Measurements from ENCODE around the gene ELMO1. TPM values are rescaled to one million over a fixed set of nuclear protein-coding genes. Genes with fewer than 3 reads are reported as not detected.

The ELMO1 gene
- total RNA-seq, 2 experiments from 2014 or later: 72.8 to 75.3 TPM

GRCh38 chr7:37481722-37482288 lies 33.1 kb upstream of the ELMO1 start:
- ChIA-PET POLR2A (interaction anchor here (1.6 kb wide), 1 partner anchor 12 kb away, joined by 4 read pairs; no protein-coding TSS in a partner anchor), CTCF (interaction anchor here (6.4 kb wide), 1 partner anchor 14 kb away, joined by 27 read pairs; no protein-coding TSS in a partner anchor)
- intact Hi-C loops (cut with micrococcal nuclease): no loop called here
- DNase-seq: no peak
- TF ChIP-seq CTCF (IDR thresholded peaks at IDR 0.05): no peak
- Mint-ChIP-seq H3K4me1 (ENCODE audit: low read depth) (no peaks in the 10 kb centered on the region), H3K4me3 (no peak overlapping the region), H3K9me3 (peaks cover 2% of the 10 kb centered on the region), H3K27me3 (peaks cover 2% of the 10 kb centered on the region), H3K36me3 (ENCODE audit: low read depth) (no peaks in the 10 kb centered on the region), H3K27ac (no peak overlapping the region)
- ATAC-seq: no peak

GRCh38 chr7:37481154-37481553 lies 32.5 kb upstream of the ELMO1 start:
- Mint-ChIP-seq H3K27me3 (peaks cover 2% of the 10 kb centered on the region), H3K36me3 (ENCODE audit: low read depth) (no peaks in the 10 kb centered on the region), H3K4me3 (no peak overlapping the region), H3K9me3 (peaks cover 2% of the 10 kb centered on the region), H3K27ac (no peak overlapping the region), H3K4me1 (ENCODE audit: low read depth) (no peaks in the 10 kb centered on the region)
- POLR2A ChIA-PET: interaction anchor here (1.6 kb wide), 1 partner anchor 11 kb away, joined by 4 read pairs; no protein-coding TSS in a partner anchor
- CTCF ChIA-PET: no interaction called here
- DNase-seq: no peak
- no peak for TF ChIP-seq CTCF (IDR thresholded peaks at IDR 0.05)
- intact Hi-C loops (cut with micrococcal nuclease): no loop called here
- ATAC-seq: no peak

GRCh38 chr7:37480041-37481031 lies 31.7 kb upstream of the ELMO1 start:
- intact Hi-C loops (cut with micrococcal nuclease): no loop called here
- CTCF ChIA-PET: no interaction called here
- Mint-ChIP-seq H3K36me3 (ENCODE audit: low read depth) (no peaks in the 10 kb centered on the region), H3K4me3 (no peak overlapping the region), H3K9me3 (peaks cover 2% of the 10 kb centered on the region), H3K4me1 (ENCODE audit: low read depth) (no peaks in the 10 kb centered on the region), H3K27ac (no peak overlapping the region), H3K27me3 (peaks cover 4% of the 10 kb centered on the region)
- no peak for DNase-seq
- ATAC-seq: no peak
- POLR2A ChIA-PET: interaction anchor here (1.6 kb wide), 1 partner anchor 10 kb away, joined by 4 read pairs; no protein-coding TSS in a partner anchor
- no peak for TF ChIP-seq CTCF (IDR thresholded peaks at IDR 0.05)

GRCh38 chr7:37476881-37477450 lies 28.3 kb upstream of the ELMO1 start:
- no peak overlapping the region for H3K4me3 Mint-ChIP-seq
- no peaks in the 10 kb centered on the region for H3K36me3 Mint-ChIP-seq (ENCODE audit: low read depth)
- peaks cover 2% of the 10 kb centered on the region for H3K9me3 Mint-ChIP-seq
- no peak overlapping the region for H3K27ac Mint-ChIP-seq
- POLR2A ChIA-PET: no interaction called here
- CTCF ChIA-PET: interaction anchor here (3.9 kb wide), 1 partner anchor 19 kb away, joined by 19 read pairs; no protein-coding TSS in a partner anchor
- peaks cover 7% of the 10 kb centered on the region for H3K27me3 Mint-ChIP-seq
- DNase-seq (no peak), ATAC-seq (no peak)
- intact Hi-C loops (cut with micrococcal nuclease): no loop called here
- H3K4me1 Mint-ChIP-seq (ENCODE audit: low read depth): no peaks in the 10 kb centered on the region
- no peak for TF ChIP-seq CTCF (IDR thresholded peaks at IDR 0.05)
